ENCODE results near the gene TACR2. TPM values are rescaled to one million over a fixed set of nuclear protein-coding genes. Genes with fewer than 3 reads are reported as not detected.

Gene TACR2
- total and polyA plus RNA-seq, 2 of the 13 experiments (the other 11 are each of a cell fraction or from before 2014, with no cell fraction given), result 0.04 TPM; not detected in 1

GRCh38 chr10:69391158-69391557 is 25.6 kb downstream of the TACR2 start:
- ChIA-PET CTCF (ENCODE audit: low intra/inter-chr PET ratio, low total read pairs) (interaction anchor here (4.4 kb wide), 1 partner anchor 154 kb away, joined by 34 read pairs; no protein-coding TSS in a partner anchor), POLR2A (no interaction called here)
- H3K9me3 ChIP-seq (ENCODE audit: low read length), result no peaks in the 10 kb centered on the region
- no peak overlapping the region for H2AFZ ChIP-seq (ENCODE audit: low read length)
- no peaks in the 10 kb centered on the region for H4K20me1 ChIP-seq (ENCODE audit: insufficient read depth, low read length)
- H3K36me3 ChIP-seq (replicated peaks in 1 of 2; ENCODE audit: control insufficient read depth in 1 of 2, insufficient read depth in 2 of 2, low read length in 2 of 2), result no peaks in the 10 kb centered on the region
- H3K27ac ChIP-seq (ENCODE audit: extremely low read length, insufficient read depth, low read length), result no peak overlapping the region
- ATAC-seq (no peak), FAIRE-seq (no peak), DNase-seq (ENCODE audit: low spot score) (no peak)
- H3K79me2 ChIP-seq (ENCODE audit: insufficient read depth, low read length), result no peaks in the 10 kb centered on the region
- no peak overlapping the region for H3K9ac ChIP-seq (ENCODE audit: insufficient read depth, low read depth, low read length)
- TF ChIP-seq THAP11 (CRISPR knock-in tag; IDR thresholded peaks at IDR 0.05), result no peak
- no peak for TF ChIP-seq EP300 (IDR thresholded peaks at IDR 0.05; ENCODE audit: low read depth in 2 of 2, low read length in 2 of 2)
- no peak for TF ChIP-seq EP300 (CRISPR knock-in tag; IDR thresholded peaks at IDR 0.05; ENCODE audit: borderline replicate concordance)
- TF ChIP-seq RARA (CRISPR knock-in tag; IDR thresholded peaks at IDR 0.05), result no peak
- no peak for TF ChIP-seq HES4 (CRISPR knock-in tag; IDR thresholded peaks at IDR 0.05; ENCODE audit: borderline replicate concordance)
- no peak for TF ChIP-seq CHCHD3 (CRISPR knock-in tag; IDR thresholded peaks at IDR 0.05)
- no peak for TF ChIP-seq ZNF740 (CRISPR knock-in tag; IDR thresholded peaks at IDR 0.05)
- no peak for TF ChIP-seq MATR3 (CRISPR knock-in tag; IDR thresholded peaks at IDR 0.05)
- no peak for TF ChIP-seq SALL2 (CRISPR knock-in tag; IDR thresholded peaks at IDR 0.05)
- no peak for TF ChIP-seq TSC22D2 (CRISPR knock-in tag; IDR thresholded peaks at IDR 0.05; ENCODE audit: borderline replicate concordance)
- no peak for TF ChIP-seq NFRKB (IDR thresholded peaks at IDR 0.05)
- no peak overlapping the region for H3K4me2 ChIP-seq (ENCODE audit: low read depth, low read length)
- in situ Hi-C loops (cut with HindIII; ENCODE audit: extremely low pct_ligation_motif_present, low pct_unique_long_range_greater_than_20kb) (no loop called here), intact Hi-C loops (cut with micrococcal nuclease; ENCODE audit: unreplicated experiment) (no loop called here)
- BruUV-seq (replicated peaks), result no TSS peak
- no peak overlapping the region for H3K4me3 ChIP-seq (replicated peaks in 1 of 3; ENCODE audit: insufficient read depth in 1 of 3, low read depth in 2 of 3, low read length in 3 of 3)
- H3K27me3 ChIP-seq (ENCODE audit: control insufficient read depth in 1 of 2, insufficient read depth in 2 of 2, low read length in 2 of 2), result no peaks in the 10 kb centered on the region; a peak in 1 of 5 replicates
- 12% methylated on average over 6 of the region's 6 CpGs for WGBS (ENCODE audit: low lambda C conversion rate)
- peaks cover 4% of the 10 kb centered on the region for H3K4me1 ChIP-seq (ENCODE audit: insufficient read depth, low read length)

Measured in HepG2 (cell line).